GM18867 (cell line): ENCODE results near the gene ALPK3.

Experiments used
- ATAC-seq: cut with Tn5 transposase; IDR thresholded peaks from one replicate; pipeline ENCODE4 v1.9.1; 2021; ENCODE audit warnings: mild to moderate bottlenecking, moderate library complexity; ENCODE audit not compliant: unreplicated experiment

The ALPK3 gene

DNA sequence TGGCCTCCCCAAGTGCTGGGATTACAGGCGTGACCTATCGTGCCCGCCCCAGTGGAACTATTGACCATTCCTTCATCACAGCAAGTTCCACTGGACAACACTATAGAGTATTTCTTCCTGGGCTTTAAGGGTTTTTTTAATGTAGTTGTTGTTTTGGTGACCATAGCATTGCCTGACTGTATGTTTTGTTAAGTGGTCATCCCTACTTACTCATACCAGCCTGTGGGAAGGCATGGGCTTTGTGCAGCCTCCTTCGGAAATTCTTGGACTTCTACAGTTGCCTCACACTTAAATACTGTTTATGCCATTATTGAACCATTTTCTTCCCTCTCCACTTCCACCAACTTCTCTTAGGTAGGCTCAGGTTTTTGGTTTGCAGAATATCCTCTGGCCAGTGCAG lies 19.9 kb upstream of the ALPK3 start:
- ATAC-seq, result no peak

DNA sequence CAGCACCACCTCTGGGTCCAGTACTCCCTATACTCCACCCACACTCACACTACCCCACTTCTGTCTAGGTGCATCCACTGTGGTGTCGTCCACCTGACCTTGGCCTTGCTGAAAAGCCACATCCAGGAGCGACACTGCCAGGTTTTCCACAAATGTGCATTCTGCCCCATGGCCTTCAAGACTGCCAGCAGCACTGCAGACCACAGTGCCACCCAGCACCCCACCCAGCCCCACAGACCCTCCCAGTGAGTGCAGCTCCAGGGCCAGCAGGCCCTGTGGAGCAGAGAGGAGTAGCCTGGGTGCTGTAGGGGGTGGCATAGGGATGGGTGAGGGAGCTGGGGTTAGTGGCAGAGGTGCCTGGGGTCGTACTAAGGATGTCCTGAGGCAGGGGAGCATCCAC lies 19.4 kb upstream of the ALPK3 start:
- ATAC-seq, result no peak

DNA sequence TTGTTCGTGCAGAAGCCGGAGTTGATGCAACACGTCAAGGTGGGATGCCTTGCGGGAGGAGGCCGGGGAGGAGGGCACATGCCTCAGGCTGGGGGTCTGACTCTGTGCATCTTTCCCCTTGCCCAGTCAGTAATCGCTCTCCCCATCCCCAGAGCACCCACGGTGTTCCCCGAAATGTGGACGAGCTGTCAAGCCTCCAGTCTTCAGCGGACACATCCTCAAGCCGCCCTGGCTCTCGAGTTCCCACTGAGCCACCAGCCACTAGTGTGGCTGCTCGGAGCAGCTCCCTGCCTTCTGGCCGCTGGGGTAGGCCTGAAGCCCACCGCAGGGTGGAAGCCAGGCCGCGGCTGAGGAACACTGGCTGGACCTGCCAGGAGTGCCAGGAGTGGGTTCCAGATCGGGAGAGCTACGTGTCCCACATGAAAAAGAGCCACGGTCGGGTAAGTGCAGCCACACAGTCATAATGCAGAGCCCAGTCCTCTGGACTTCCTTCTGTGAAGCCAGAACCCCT lies 18.7 kb upstream of the ALPK3 start:
- ATAC-seq, result no peak

DNA sequence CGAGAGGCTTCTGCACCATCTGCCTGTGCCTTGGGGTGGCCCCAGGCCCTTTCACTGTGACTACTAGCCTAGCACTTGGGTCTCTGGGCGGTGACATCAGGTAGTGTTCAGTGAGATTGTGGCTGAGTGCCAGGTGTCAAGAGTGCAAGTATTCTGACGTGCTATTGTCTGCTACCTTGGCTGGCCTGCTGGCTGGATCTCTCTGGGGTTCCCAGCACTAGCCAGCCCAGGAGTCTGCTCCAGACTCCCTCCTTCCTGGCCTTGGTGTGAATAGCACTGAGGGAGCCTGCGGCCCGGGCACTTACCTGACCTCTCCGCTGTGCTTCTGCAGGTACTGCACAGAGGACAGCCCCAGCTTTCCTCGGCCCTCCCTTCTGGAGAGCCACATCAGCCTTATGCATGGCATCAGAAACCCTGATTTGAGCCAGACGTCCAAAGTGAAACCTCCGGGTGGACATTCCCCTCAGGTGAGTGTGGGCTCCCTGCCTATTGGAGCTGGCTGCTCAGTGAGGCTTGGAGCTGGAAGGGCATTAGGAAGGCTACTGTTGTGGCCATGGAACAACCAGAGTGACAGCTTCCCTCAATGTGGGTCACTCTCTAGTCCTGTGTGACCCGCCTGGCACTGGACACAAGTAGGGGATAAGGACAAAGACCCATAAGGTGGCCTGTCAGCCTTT lies 17.5 kb upstream of the ALPK3 start:
- ATAC-seq, result no peak

DNA sequence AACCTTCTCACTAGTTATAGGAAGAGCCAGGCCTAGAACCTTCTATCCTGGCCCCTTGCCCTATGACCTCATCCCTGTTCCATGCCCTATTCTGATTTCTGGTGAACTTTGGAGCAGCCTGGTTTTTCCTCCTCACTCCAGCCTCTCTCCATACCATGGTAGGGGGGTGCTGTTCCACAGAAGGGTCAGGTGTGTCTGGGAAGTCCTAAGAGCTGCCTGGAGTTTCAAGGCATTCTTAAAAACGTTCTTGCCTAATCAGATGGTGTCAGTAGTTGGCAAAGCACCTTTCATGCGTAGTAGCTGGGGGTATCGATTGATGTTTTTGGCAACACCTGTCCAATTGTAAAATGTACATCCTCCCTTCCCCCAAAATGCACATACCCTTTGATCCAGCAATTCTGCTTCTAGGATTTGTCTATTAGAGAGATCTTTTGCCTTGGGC lies 16.8 kb upstream of the ALPK3 start:
- ATAC-seq, result no peak

DNA sequence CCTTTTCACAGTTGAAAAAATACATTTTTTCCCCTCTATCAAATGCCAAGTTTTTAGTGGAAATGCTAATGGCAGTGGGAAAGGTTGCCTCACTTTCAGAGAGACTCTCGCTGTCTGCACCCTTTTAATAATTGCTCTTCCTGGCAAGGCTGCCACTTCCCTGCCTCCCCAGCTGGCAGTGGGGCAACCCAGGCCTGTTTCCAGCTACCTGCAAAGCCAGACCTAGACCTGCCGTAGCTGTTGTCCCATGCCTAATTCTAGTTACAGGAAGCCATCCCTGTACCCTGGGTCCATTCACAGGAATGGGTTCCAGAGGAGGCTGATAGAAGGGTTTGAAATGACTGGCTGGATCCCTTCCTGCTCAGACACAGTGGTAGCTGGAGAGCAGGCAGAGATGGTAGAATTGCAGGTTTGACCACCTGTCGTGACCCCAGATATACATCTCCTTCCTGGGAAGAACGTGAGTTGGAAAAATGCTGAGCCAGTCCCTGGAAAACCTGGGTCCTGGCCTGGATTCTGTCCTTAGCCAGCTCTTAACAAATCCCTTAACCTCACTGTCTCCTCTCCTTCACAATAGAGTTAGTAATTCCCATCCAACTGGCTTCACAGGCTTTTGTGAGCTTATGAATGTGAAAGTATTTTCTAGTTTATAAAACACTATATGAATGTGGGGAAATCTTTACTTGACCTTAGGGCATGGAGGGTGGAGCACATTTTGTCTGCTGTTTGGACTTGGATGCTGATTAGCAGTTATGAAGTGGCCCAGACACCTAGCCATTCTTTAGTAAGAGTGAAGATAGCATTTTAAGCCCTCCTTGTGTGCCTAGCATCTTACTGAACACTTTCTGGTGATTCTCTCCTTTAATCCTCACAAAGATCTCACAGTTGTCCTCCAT lies 12.9 kb upstream of the ALPK3 start:
- no peak for ATAC-seq

DNA sequence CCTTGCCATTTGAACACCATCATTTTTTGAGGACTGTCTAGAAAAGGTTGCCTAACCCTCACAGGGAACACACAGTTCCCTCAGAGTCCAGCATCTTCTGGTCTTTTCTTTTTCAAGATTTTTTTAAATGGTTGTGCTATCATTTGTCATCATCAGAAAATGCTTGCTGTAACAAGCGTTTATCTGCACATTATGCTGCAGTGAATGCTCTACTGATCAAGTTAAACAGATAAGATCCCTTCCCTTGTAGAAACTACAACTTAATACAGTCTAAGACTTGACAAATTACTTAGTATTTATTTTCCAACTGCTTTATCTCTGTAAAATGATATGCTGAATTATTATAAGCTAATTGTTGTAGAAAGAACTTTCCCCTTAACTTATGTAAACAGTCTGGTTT lies 11.9 kb upstream of the ALPK3 start:
- no peak for ATAC-seq

DNA sequence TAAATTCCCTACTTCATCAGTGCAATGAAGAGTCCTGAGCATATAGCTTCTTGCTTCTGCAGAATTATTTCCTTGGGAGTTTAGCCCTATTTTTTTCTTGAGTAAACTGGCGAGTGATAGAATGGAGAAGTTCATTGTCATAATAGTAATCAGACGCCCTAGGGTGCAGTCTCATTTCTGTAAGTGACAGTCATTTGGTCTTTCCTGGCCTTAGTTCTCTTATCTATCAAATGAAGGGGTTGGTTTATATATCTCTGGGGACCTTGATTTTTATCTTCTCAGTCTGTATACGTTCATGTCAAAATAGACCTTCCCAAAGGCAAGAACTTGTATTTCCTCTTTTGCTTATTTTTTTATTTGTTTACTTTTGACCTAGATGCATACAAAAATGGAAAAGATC lies 9.9 kb upstream of the ALPK3 start:
- ATAC-seq, result no peak

DNA sequence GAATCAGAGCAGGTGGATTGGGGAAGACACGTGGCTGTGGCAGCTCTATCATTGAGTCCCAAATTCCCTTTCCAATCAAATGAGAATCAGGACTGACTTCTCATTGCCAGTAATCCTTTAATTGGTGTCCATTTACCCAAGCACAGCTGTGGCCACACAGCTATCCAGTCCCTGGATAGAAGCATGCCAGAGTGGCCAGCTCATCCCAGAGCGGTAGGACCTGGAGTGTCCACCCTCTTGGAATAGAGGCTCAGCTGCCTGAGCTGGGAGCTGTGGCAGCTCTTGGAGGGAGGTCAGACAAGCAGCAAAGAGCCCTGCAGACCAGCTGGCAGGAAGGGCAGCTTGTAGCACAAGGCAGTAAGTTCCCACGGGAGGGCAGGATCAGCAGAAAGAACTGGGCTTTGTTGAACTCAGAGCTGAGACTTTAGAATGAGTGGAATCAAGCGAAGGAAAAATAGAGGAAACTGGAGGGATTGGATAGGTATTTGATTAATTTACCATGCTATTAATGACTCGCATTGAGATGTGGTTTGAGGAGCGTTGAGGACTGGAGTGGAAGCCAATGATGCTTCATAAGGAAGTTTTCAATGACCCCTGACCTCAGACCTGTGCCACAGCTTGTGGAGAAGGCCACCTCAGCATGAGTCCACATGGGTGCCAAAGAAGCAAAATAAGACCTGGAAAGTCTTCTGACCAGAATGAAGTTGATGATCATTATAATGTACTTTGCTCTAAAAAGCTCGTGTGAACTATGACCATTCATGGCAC lies 6.9 kb upstream of the ALPK3 start:
- no peak for ATAC-seq

DNA sequence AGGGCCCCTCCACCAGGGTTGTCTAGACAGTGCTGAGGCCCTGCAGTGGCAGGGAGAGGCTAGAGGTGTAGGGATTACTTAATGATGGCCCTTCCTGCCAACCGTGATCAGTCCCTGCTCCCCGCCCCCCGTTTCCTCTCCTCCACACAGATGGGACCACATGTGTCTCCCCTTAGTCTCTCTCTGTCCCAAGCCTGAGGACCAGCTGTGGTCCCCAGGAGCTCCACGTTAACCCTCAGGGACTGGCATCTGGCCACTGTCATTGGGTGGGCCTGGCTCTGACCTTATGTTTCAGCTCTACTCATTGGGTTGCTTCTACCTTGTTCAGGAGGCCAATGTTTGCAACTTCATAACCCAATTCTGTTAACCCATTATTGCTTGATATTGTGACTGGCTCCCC lies 6.0 kb upstream of the ALPK3 start:
- no peak for ATAC-seq

DNA sequence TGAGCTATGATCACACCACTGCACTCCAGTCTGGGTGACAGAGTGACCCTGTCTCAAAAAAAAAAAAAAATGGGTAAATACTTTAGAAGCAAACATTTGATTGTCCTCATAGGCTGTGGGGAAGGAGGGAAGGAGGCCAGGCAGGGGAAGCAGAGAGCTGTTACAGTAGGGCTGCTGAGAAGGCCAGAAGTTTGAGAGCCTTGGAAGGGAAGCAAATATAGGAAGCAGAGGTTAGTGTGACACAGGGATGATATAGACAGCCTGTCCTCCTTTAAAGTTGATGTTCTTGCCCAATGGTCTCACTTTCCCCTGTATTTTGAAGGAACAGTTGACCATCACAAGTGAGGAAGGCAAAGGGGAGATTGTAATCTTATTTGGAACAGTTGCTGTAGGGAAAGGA lies 5.3 kb upstream of the ALPK3 start:
- no peak for ATAC-seq

DNA sequence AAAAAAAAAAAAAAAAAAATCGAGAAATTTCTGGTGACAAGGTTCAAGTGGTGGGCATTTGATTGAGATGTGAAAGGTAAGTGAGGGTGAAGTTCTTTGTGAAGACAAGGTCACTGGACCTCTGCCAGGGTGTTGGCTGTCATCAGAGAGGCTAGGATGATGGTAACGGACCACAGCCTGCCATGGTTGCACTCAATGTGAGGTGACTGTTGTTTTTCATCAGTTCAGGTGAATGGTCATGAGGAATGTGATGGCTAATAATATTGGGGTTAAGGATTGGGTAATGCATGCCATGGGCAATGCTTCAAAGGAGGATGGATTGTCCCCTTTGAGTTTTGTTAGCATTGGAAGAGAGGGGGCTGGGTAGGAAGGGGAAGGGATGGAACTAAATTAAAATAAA lies 4.3 kb upstream of the ALPK3 start:
- ATAC-seq, result no peak

DNA sequence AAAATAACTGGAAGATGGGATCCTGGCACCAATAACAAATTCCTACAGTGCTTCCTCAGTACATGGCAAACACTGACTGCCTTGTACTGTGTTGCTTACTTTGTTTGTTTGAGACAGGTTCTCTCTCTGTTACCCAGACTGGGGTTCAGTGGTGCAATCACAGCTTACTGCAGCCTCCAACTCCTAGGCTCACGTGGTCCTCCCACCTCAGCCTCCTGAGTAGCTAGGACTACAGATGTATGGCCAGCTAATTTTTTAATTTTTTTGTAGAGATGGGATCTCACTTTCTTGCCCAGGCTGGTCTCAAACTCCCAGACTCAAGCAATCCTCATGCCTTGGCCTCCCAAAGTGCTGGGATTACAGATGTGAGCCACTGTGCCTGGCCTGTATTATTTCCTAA lies 3.7 kb upstream of the ALPK3 start:
- ATAC-seq, result no peak

DNA sequence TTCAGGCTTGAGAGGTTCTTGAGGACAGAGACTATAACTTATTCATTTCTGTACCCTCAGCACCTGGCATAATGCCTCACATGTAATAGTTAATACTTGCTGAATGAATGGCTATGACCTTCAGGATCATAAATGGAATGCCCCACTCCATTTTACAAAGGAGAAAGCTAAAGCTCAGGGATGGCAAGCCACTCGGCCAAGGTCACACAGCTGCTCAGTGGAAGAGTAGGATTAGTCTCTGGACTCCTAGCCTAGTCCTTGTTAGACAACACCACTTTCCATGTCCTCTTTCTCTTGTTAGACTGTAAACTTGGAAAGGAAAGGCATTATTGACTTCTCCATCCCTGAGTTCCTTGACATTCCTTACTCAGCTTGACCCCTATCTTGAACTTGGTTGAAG lies 3.2 kb upstream of the ALPK3 start:
- ATAC-seq, result no peak

DNA sequence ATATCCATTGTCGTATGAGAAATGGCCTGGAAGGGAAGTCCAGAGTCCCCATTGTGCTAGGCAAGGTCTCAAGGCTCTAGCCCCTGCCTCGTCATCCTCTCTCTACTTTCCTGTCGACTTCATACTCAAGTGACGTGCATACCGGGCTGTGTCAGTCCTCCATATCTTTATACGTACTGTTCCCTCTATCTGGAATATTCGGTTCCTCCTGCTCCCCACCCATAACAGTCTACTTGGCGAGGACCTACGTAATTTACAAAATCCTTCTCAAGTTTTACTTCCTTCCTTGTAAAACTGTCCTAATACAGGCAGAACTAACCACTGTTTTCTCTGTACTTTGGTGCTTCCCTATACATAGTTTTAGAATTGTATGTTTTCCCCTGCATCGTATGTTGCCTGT lies 2.2 kb upstream of the ALPK3 start:
- ATAC-seq, result no peak

DNA sequence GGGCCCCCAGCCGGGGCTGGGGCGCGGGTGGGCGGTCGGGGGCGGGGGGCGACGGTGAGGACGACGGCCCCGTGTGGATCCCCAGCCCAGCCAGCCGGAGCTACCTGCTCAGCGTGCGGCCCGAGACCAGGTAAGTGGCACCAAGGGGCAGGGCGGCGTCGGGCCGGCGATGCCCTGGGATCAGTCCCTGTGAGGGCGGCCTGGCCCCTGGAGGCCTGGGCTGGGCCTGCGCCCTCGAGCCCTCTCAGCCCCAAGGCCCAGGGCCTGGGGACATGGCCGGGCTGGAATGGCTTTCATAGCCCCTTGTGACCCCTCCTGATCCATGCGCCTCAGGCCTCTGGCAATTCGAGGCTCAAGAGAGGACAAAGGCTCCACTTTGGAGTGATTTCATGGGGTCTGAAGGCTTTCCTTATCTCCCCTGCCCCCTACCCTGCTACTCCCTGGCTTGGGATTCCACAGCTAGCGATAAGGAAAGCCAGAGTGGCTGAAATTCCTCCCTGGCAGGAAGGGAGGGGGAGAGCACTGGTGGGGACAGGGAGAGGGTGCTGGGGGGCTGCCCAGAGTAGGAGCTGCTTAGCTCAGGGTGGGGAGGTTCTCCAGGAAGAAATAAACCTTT lies 418 bp downstream of the ALPK3 start:
- ATAC-seq, result no peak

DNA sequence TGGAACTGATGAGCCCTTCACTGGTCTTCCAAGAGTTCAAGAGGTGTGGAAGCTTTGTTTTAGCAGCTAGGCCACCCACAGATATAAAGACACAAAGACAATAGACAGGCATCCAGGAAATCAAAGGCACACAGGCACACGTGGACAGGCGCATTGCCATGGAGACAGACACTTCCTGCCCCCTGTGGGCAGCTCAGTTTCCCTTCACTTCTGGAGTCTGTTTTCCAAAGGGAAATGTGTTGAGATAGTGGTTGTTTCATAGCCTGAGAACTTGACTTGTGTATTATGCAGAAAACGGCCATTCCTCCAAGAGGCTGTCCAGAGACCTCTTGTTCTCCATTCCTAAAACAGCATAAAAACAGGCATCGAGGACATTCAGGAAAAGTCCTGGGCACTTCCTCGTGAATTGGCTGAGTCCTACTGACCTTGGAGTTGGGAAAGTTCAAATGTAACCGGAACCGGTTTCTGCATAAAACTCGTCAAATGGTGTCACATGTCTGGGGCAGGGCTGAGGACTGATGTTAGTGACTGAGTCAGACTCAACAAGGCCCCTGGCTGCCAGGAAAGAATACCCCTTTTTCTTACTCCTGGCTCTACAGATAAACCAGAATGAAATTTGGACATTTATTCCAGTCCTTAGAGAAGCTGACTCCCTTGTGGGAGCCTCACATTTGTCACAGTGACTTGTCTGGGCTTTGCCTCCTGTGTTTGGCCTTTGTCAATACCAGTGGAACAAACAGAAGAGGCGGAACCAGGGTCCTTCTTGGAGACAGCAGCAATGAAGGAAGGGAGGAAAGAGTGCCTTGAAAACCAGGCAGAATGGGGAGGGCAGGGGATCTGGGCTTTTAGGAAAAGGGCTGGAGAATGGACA lies 1.3 kb downstream of the ALPK3 start:
- no peak for ATAC-seq

DNA sequence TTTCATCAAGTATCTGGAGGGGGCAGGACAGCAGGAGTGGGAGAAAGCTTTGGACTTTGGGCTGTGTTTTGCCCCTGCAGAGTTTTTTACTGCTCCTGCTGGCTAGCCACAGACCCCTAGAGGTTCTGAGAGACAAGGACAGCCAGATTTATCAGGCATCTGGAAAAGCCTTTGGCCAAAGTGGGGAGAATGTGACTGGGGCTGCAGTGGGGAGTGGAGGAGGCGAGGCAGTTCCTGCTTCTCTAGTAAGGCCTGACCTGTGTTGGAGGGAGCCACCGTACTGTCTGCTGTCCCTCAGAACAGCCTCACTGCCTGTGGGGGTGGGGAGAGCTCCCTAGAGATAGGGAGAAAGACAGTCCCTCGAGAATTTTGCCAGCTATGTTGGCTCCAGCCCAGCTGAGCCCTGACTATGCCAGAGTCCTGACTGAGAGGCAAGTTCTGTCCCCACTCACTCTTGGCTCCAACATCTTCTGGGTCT lies 2.2 kb downstream of the ALPK3 start:
- ATAC-seq, result no peak

DNA sequence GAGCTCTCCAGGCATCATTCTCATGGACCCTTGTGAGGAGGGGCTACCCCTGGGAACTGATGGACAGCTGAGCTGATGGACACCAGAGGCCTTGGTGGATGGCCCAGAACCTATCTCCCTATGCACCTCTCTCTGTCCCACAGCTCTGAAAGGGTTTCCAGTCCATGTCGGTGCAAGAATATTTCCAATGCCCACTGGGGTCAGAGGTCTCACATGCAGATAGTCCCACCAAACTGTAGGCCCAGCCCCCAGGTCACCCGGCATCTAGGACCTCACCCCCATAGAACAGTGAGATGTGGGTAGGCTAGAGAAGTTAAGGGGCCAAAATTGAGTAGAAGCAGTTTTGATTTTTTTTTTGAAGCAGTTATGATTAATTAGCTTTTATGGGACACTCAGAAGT lies 2.6 kb downstream of the ALPK3 start:
- no peak for ATAC-seq

DNA sequence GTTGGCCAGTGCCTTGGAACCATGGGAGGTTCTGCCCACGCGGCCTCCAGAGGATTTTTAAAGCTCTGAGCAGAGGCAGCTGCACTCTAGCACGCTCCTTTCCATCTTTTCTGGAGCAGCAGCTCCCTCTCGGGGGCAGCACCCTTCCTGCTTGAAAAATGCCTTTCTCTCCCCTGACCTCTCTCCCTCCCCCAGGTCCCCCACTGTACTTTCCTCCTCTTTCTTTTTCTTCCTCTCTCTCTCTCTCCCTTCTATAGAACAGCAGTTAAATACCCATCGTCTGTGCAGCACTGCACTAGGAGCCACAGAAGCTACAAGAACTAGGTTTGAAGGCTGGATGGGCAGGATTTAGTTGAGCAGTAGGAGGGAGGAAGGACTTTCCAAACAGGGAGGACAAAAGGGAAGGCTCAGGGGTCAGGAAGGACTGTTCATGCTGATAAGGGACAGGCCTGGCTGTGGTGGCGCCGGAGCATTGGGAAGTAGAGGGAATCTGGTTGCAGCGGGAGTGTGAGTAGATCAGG lies 4.4 kb downstream of the ALPK3 start:
- no peak for ATAC-seq
